GM10266 (cell line): ENCODE measurements around the gene FAF2.

Experiments used
- DNase-seq: peaks from one replicate; pipeline ENCODE4 v3.0.0; 2012; ENCODE audit errors: extremely low spot score
- TF ChIP-seq, protein P1 (sequence below): IDR thresholded peaks from 2 replicates; pipeline ENCODE4 v1.5.1; 2012; ENCODE audit warnings: mild to moderate bottlenecking, low read depth; ENCODE audit not compliant: control insufficient read depth, insufficient read depth; ENCODE audit errors: missing control alignments

The FAF2 gene

DNA sequence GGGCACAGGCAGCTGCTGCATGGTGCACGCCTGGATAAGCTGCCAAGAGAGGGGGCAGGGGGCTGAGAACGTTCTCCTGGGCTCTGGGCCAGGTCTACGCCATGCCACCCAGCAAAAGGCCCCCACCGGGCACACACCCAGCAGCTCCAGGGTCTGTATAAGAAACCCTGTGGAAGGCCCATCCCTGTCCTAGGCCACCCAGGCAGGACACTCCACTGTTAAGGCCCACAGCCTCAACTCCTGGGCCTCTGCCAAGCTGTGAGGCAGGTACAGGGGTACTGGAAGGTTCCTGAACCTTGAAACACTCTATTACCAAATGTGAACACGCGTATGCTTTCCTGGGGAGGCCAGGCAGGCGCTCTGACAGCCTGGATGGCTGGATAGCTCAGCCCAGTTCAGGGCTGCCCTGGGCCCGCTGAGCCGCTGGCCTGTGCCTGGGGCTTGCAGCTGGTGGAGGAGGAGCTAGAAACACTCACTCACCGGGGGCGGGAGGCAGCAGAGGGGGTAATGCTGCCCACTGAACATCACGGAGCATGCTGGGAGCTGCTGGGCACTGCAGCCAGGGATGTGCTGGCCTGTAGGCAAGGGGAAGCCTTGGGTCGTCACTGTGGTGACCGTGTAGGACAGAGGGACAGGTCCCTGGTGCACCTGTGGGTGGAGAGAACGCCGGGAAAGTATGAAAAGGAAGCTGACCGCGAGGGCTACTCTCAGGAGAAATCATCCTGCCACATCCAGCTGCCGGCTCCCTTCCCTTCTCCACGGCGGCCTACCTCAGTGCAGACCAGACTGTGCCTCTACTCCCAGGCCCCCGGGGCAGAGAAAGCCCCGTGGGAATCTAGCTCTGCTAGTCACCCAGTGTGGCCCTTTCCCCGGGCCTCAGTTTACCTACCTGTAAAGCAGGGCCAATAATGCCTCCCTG lies 83.1 kb downstream of the FAF2 start:
- DNase-seq, result peak; percentile 29
- TF ChIP-seq, protein P1, sequence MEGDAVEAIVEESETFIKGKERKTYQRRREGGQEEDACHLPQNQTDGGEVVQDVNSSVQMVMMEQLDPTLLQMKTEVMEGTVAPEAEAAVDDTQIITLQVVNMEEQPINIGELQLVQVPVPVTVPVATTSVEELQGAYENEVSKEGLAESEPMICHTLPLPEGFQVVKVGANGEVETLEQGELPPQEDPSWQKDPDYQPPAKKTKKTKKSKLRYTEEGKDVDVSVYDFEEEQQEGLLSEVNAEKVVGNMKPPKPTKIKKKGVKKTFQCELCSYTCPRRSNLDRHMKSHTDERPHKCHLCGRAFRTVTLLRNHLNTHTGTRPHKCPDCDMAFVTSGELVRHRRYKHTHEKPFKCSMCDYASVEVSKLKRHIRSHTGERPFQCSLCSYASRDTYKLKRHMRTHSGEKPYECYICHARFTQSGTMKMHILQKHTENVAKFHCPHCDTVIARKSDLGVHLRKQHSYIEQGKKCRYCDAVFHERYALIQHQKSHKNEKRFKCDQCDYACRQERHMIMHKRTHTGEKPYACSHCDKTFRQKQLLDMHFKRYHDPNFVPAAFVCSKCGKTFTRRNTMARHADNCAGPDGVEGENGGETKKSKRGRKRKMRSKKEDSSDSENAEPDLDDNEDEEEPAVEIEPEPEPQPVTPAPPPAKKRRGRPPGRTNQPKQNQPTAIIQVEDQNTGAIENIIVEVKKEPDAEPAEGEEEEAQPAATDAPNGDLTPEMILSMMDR, result no peak

DNA sequence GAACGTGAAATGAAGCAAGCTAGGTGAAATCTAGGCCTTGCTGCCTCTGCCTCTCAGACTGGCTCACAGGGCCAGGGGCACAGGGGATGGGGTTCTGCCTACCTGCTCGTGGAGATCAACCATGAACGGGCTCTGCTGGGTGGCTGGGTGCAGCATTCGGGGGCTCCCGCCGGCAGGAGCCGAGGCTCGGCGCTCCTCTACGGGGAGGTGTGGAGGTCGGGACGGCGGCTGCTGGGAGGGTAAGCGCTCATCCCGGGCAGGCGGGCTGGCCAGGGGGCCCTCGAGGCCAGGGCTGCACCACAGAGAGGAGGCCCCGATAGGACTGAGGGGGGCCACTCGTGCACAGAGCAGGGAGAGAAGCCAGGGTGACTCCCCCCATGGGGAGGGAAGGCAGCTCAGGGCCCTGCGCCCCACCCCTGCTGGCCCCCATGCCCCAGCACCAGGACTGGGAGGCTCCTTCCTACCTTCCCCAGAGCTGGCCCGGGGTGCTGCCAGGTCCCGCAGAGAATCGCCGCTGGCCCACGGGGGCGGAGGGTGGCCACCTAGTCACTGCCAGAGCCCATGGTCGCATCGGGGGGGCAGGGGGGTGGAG lies 83.8 kb downstream of the FAF2 start:
- DNase-seq, result no peak
- TF ChIP-seq, protein P1, result no peak

DNA sequence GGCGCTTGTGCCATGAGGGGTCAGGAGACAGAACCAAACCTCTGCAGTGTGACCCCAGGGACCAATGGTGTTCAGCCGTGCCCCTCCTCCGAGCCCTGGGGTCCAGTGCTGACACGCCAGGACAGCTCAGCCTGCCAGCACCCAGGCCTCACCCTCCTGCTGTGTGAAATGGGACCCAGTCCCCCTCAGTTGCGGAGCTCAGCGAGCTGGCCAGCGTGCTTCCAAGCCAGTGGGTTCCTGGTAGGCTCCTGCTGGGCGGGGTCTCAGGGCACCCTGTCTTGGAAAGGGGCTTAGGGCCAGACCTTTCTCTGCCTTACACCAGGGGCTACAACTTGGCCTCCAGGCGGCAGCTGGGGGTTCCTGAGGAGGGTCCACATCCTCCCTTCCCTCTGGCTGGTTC lies 84.6 kb downstream of the FAF2 start:
- DNase-seq, result no peak
- TF ChIP-seq, protein P1, result no peak

DNA sequence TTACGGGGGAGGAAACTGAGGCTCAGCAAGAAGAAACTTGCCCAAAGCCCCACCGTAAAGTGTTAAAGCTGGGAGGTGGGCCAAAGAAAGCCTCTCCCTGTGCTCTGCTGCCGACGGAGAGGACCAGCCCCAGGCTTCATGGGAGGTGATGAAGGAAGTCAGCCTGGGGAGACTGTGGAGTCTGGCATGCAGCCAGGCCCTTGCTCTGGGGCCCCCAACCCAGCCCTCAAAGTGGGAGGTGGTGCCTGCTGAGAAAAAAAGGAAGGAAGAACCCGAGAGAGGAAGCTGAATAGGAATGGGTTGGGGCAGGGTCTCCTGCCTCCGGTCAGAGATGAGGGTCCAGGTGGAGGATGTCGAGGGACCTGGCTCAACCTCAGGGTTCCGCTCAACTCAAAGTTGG lies 85.2 kb downstream of the FAF2 start:
- TF ChIP-seq, protein P1, result no peak
- no peak for DNase-seq

DNA sequence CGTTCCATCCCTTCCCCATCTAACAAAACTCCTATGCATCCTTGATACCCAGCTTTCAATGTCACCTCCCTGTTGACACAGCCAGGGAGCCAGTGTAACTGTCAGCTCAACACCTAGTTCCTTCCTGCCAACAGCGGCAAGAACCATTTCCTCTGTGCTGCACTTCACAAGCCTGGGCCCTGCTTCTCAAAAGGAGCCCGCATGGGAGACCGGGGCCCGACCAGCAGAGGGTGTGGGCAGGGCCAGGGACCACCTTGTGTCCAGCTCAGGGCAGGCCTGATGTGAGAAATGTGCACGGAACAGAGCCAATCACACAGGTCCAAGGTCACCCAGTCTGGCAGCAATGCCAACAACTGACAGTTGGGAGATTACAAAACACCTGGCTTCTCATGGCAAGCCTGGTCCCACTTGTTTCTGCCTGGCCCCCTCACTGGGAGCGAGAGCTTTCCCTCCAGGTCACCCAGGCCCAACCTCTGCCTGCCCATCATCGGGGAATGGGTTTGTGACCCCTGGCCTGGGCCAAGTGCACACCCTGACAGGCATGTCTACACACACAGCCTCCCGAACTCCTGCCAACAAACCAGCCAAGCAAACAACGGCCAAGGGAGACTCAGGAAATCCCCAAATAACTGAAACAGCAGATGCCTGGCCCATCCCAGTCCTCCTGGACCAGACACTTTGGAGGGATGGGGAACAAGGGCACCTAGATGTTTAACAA lies 85.9 kb downstream of the FAF2 start:
- TF ChIP-seq, protein P1, result no peak
- DNase-seq, result peak; percentile 62

DNA sequence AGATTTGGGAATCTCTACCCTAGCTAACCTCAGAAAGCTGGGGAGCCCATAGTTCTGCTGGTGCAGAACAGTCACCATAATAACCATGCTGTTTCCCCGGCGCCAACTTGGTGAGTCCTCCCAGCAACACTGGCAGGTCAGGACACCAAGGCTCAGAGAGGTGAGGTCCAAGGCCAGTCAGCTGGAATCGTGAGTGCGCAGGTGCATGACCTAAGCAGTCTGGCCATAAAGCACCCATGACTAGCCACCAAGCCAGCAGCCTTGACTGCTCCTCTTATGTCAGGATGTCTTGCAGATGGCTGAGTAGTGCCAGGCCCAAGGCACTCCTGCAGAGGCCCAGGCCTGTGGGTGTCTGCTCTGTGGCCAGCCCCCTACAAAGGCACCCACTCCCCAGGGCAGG lies 86.5 kb downstream of the FAF2 start:
- DNase-seq, result peak; percentile 32
- TF ChIP-seq, protein P1, result no peak

DNA sequence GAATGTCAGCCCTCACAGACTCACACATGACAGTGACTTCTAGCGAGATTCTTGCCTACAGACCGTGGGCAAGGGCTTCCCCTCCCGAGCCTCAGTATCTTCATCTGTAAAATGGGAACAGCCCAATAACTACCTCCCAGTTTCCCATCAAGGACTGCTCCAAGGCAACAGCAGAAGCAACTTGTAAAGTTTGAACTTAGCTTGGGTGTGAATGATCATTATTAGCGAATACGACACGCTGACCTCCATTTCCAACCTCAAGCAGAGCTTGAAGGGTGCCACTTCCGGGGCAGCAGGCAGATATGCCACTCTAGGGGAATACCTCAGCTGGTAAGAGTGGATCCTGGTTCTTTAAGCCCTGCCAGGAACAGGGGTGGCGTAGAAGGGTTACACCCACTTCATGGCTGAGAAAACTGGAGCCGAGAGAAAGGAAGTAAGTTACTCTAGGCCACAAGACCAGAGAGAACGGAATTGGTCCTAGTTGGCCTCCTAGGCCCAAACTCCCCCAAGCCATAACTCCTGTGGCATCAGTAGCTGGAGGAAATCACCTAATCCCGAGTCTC lies 87.0 kb downstream of the FAF2 start:
- TF ChIP-seq, protein P1, result no peak
- peak; percentile 46 for DNase-seq
